CD4-positive, alpha-beta T cell treated with Interleukin-2 at 100 ng/mL for 4 hours (primary cell): Measurements from ENCODE around the gene ADGRB2.

Experiments
- DNase-seq: peaks from one replicate; pipeline ENCODE4 v3.0.0-alpha.2; 2020; ENCODE audit warnings: low spot score

Gene ADGRB2

GRCh38 chr1:31677401-31677800, 86.7 kb downstream of the ADGRB2 start:
- no peak for DNase-seq
